Putamen (tissue), 1 donor: ENCODE results near the gene NDUFB3.
"Not testable (repeated sequence)": the region's sequence is repeated elsewhere in the genome, so short reads cannot be mapped to it uniquely, and the experiment has no call there.

Experiments used
- DNase-seq: peaks from one replicate; pipeline ENCODE4 v3.0.0-alpha.2; 2016; ENCODE audit warnings: low spot score

The NDUFB3 gene

DNA sequence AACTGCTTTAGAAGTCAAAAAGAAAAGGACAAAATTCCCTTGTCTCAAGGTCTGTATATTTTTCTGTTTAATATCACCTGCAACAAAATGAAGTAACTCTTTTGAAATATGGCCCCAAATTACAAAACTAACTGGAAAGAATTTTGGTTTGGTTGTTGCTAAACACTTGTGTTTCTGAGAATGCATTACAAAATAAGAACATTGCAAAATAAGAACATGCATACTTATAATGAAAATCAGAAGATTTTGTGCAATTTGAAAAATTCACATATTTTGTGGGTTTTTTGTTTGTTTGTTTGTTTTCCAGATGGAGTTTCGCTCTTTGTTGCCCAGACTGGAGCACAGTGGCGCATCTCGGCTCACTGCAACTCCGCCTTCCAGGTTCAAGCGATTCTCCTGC lies 21.8 kb downstream of the NDUFB3 start:
- DNase-seq, result no peak

DNA sequence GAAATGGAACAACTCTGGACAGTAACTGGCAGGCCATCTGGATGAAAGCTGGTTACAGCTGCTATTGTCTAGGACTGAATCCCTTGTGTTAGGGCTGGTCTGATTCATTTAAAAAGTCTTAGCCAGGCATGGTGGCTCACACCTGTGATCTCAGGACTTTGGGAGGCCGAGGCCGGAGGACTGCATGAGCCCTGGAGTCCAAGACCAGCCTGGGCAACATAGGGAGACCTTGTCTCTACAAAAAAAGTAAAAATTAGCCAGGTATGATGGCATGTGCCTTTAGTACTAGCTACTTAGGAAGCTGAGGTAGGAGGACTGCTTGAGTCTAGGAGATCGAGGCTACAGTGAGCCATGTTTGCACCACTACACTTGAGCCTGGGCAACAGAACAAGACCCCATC lies 28.7 kb downstream of the NDUFB3 start:
- no peak for DNase-seq

DNA sequence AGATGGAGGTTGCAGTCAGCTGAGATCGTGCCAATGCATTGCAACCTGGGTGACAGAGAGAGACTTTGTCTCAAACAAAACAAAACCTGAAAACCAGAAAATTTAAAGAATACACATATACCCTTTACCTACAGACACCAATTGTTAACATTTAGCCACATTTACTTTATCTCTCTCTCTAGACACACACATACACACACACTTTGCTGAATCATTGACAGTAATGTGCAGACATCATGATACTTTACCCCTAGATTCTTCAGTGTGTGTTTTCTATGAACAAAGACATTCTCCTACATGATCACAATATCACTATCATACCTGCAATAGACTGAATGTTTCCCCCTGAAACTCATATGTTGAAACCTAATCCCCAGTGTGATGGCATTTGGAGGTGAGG lies 34.0 kb downstream of the NDUFB3 start:
- no peak for DNase-seq

DNA sequence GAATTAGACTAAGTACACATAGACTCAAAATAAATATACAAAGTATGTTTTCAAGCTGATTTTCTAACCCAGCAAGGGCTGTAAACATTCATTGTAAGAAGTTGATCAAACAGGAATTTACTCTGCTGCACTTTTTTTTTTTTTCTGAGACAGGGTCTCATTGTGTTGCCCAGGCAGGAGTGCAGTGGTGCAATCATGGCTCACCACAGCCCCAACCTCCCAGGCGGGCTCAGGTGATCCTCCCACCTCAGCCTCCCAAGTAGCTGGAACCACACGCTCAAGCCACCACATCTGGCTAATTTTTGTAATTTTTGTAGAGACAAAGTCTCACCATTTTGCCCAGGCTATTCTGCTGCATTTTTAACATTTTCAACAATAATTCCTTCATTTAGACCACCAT lies 35.8 kb downstream of the NDUFB3 start:
- no peak for DNase-seq

DNA sequence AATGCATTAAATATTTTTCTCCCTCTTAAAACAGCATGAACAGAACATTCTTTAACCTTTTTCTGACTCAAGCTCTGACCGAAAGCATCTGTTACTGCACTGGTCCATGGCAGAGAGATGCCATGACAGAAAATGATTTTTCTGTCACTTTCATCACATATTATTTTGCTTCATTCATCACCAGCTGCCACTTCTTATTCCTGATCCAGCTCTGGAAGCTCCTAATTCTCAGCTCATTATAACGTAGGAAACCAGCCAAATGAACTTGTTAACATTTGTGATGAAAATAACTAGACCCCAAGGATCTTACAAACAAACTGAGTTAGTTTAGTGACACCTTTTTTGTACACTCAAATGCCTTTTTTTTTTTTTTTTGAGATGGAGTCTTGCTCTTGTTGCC lies 36.5 kb downstream of the NDUFB3 start:
- no peak for DNase-seq

DNA sequence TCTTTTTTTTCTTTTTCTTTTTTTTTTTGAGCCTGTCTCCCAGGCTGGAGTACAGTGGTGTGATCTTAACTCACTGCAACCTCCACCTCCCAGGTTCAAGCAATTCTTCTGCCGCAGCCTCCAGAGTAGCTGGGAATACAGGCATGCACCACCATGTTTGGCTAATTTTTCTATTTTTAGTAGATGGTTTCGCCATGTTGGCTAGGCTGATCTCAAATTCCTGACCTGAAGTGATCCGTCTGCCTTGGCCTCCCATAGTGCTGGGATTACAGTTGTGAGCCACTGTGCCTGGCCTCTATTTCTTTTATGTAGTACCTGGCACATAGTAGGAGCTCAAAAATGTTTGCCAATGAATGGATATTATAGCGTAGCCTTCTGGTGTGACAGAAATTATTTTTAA lies 37.4 kb downstream of the NDUFB3 start:
- DNase-seq, result no peak

DNA sequence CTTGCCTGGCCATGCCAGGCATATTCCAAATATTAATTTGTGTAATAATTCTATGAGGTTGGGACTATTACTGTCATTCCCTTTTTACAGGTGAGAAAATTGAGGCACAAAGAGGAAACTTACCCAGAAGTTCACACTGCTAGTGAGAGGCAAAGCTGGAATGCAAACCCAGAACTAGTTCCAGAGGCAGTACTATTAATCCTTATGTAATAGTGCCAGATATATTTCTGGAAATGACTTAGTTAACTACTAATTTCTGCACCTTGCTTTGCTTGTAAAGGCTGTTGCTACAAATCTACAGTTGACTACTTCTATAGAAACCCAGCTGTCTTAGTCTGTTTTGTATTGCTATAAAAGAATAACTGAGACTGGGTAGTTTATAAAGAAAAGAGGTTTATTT lies 38.8 kb downstream of the NDUFB3 start:
- no peak for DNase-seq

DNA sequence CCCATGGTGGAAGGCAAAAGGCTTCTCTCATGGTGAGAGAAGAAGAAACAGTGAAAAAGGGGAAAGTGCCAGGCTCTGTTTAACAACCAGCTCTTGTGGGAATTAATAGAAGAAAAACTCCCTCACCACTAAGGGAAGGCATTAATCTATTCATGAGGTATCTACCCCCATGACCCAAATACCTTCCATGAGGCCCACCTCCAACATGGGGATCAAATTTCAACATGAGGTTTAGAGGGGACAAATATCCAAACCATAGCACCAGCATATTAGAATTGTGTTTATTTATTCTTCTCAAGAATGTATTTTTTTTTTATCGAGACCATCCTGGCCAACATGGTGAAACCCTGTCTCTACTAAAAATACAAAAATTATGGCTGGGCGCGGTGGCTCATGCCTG lies 39.3 kb downstream of the NDUFB3 start:
- DNase-seq, result no peak

DNA sequence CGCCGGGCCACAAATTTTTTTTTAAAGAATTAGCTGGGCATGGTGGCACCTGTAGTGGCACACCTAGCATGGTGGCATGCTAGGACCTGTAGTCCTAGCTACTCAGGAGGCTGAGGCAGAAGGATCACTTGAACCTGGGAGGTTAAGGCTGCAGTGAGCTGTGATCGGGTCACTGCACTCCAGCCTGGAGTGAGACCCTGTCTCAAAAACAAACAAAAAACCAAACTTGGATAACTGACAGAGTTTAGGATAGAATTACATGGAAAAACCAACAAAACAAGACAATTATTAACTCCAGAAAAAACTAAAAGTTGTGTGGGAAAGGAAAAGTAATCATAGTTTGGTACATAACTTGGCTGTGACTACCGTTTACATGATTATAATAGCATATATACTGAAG lies 42.5 kb downstream of the NDUFB3 start:
- DNase-seq, result no peak

DNA sequence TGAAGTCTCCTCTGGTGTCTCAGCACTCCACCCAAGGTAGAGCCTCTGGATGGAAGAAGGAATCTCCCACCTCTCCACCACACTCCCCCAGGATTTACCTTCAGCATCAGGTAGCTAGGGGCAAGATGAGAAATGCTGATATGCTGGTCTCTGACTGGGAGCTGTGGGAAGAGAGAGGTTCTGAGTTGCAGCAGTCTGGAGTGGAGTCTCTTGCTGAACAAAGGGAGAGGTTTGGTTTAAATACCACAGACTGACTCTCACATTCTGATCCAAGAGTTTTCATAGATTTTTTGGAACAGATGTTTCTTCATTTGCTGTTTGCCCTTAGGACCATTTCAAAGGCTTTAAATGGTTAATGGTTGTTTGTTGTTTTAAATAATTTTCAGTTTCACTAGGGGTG lies 43.0 kb downstream of the NDUFB3 start:
- DNase-seq, result no peak

DNA sequence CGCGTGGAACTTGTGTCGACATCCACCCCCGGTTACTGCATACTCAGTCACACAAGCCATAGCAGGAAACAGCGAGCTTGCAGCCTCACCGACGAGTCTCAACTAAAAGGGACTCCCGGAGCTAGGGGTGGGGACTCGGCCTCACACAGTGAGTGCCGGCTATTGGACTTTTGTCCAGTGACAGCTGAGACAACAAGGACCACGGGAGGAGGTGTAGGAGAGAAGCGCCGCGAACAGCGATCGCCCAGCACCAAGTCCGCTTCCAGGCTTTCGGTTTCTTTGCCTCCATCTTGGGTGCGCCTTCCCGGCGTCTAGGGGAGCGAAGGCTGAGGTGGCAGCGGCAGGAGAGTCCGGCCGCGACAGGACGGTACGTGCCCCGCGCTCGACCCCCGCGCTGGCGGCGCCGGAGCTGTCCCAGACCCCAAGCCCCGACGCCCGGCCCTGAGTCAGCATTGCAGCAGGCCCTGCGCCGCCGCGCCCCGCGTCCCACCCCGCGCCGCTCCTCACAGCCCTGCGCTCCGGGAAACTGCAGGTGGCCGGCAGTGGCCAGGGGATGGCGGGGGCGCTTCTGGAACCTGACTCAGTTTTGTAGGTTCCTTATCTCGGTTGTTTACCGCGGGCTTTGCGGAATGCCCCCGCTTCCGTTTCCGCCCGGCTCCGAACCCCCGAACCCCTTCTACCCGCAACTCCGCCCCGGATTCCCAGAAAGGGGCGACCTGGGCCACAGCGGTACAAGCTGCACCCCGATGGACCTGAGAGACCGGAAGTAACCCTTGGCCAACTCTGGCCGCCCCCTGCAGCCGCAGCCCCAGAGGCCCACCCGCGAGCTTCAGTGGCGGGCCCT lies 44.5 kb downstream of the NDUFB3 start, which contains the start of gene CFLAR:
TSS of gene CFLAR (plus strand) at position 50 of the 844 bp plus-strand sequence. CDS start 13,702 bp downstream, outside the sequence.
- peak; percentile 71 for DNase-seq

DNA sequence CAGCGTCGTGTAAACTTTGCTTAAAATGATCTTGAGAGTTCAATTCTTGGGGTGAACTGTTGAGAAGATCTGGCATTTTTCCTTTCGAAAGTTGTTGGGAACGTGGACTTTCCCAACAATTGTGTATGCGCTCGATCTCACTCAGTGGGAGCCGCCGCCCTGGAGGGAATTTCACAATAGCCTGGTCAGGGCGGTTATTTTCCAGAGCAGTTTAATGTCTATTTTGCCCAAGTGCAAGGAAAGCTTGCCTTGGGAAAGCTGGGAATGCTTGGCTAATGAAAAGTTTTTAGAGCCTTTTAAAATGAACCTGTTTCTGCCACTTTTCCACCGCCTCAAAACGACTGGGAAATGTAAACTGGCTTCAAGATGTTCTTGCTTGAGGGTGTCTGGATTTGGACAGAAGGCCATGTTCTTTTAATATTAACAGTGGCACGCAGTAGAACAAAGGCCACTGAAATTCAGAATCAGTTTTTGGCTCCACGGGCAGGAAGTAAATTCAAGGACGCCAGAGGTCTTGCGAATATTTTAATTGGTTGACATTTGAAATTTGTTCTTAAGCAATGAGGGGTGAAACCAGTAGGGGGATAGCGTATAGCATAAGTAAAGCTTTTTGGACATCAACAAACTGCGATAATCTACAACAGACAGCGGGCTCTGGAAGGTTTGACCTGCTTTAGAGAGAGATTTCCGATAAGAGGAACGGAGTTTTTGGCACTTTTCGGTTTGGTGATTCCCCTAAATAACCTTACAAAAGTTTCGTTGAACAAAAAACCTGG lies 45.3 kb downstream of the NDUFB3 start:
- DNase-seq, result peak; percentile 43

DNA sequence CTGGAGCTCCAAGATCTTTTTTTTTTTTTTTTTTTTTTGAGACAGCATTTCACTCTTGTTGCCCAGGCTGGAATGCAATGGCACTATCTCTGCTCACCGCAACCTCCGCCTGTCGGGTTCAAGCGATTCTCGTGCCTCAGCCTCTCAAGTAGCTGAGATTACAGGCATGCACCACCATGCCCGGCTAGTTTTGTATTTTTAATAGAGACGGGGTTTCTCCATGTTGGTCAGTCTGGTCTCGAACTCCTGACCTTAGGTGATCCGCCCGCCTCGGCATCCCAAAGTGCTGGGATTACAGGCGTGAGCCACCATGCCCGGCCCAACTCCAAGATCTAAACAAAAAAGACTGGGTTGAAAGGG lies 45.9 kb downstream of the NDUFB3 start:
- not testable (repeated sequence) for DNase-seq

DNA sequence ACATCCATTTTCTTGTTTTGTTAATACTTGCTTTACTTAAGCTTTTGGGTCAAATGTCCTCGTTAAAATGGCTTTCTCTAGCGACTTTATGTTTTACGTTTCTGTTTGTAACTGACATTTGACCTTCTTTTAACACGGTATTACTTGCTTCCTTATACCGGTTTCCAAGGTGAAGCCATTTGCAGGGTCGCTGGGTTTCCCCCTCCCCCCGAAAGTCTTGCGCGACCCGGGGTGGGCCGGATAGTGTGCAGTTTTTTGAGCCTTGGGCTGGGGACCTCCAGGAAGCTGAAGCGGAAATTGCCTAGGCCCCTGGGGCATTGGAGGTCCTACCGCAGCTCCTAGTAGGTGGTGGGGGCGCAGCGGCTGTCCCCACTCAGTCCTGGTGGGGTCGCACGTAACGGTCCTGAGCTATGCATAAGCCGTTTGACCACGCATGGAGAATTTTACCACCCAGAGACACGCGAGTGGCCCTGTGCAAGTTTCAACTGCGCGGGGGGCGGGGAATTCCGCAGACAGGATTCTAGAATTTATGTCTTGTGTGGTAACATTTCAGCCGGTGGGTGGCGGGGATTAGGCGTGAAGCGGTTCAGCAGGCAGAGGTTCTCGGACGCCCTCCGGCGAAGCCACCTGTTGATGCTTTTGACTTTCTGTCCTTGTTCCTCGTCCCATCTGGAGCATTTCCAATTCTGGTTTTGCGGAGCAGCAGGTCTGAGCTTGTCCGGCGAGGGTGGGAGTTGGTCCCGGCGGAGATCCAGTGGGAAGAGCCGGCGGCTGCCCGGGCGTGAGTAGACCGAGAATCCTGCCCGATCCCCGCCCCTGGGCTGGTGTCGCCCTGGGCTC lies 46.5 kb downstream of the NDUFB3 start:
- peak; percentile 76 for DNase-seq

DNA sequence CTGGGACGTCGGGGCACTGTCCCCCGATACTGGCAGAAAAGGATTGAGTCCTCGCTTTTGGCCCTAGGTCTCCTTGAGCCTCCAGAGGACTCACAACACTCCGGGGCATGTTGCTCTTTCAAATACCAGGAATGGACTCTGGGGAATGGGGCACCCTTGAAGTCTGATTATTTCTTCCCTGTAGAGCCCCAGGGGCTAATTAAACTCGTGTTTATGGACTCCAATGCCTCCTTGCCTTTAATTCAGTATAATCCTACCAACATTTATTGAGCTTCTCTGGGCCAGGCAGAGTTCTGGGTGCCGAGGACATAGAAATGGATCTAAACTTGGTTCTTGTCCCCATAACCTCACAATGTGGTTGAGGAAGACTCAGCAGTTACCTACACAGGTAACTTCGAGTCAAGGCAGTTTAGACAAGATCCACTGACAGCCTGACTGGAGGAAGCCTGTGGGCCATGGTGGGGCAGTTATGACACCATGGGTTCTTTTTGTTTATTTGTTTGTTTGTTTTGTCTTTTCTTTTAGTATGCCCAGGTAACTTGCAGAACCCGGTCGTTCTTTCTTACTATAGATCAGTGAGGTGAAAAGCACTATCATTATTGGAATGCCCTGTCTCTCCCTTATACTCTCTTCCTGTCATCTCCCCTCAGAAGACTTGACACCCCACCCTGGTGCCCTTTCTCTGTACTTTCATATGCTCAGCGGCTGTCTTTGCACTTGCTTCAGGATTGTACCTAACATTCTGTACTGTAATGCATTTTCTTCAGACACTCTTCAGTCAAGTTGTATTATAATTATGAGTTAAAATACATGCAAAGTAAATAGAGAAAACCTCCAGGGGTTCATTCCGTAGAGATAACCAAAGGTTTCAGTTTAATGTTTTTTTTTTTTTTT lies 47.4 kb downstream of the NDUFB3 start:
- no peak for DNase-seq

DNA sequence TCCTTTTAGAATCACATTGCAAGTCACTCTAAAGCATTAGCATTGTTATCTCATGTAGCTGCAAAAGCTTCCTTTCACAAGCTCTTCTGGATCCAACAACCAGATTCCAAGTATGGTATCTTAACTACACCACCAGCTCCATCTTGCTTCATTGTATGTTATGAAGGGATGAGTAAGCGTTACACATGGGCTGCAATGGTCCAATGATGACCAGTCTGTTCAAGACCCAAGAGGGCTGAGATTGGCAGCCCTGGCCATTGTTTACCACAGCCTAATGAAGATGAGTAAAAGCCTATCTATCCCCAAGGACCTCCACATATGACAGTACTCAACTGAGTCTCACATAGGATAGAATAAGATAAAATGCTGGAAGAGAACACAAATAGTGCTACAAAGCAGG lies 50.5 kb downstream of the NDUFB3 start:
- no peak for DNase-seq

DNA sequence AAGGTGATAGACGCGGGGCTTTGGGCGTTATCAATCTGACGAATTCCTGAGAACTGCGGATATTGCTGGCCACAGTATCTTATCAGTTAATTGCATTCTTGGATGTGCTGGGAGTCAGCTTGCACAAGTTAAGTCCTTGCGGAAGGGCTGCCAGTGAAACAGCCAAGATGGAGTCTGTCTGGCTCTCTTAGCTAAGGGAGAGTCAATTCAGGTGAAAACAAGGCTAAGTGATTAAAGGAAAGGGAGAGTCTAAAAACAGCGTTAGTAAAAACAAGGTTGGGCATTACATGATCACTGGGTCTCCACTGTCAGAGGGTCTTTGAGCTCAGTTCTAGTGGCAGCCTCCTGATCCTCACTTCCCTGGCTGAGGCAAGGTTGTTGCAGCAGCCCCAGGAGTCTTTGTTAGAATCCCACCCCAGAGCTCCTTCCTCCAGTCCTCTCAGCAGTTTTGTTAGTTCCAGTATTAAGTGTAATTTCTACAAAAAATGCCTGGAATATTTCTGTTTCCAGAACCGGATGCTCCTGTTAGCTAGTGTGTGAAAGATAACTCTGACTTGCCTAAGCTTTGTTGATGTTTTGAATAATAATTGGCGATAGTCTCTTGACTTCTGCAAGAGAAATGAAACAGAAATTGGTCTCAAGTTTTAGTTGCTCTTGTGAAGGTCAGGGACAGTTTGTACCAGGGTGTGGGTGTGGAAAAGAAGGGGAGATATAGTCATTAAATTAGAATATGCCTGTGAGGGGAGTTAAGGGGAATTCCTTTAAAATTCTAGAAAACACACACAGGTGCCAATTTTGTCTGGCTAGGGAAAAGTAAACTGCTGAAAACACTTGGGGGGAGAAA lies 54.7 kb downstream of the NDUFB3 start:
- no peak for DNase-seq

DNA sequence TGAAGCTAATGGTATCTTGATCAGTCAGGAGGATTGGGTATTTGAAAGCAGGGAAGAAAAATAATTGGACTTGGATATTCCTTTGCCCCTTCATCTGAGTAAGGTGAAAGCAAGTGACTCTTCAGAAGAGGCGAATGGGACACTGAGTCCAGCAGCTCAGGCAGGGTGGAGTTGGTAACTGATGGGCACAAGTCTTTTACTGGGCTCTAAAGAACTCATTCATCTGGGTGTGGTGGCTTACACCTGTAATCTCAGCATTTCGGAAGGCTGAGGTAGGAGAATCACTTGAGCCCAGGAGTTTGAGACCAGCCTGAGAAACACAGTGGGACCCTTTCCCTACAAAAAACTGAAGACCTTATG lies 55.3 kb downstream of the NDUFB3 start:
- no peak for DNase-seq

DNA sequence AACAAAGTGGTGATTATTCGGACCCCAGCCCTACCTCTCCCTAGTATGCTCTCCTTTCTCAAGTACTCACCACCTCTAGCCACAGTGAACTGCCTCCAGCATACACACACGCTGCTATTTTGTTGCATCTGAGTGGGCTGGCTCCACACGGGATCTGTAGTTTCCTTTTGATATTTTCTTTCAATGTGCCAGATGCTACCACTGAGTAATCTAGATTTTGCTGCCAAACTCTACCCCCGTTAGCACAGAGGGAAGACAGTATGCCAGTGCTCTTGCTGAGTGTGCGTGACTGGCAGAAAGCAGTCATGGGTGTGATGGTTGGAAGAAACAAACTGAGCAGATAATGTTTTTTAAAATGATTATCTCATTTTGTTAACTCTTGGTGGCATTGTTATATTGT lies 55.8 kb downstream of the NDUFB3 start:
- DNase-seq, result peak; percentile 67

DNA sequence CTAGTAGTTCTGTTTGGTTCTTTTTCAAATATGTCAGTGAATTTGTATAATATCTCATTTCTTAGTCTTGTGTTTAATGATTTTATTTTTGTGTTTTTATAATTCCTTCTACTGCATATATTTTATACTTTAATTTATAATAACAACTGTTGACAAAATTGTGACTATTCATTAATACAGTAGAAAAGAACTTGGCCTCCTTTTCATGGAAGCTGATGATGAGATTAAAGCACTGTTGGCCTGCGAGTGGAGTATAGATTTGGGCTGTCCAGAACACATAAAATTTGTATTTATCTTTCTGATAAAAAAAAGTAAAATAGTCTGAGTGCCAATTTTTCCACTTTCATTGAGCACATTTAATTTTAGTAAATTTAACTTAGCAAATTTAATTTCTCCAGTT lies 56.2 kb downstream of the NDUFB3 start:
- no peak for DNase-seq
